MM.1S (cell line): Measurements from ENCODE around the gene USP20.

Experiments used
- EZH2 ChIP-seq: fragments of 300-600 bp; sonication (generic); optimal IDR thresholded peaks from 2 replicates; pipeline ENCODE3; 2017; ENCODE audit warnings: low read depth, mild to moderate bottlenecking, antibody characterized with exemption, low read length, mixed read lengths
- EZH2phosphoT487 ChIP-seq: fragments of 300-600 bp; sonication (generic); IDR thresholded peaks from 2 replicates; pipeline ENCODE4 v1.6.1; 2018; ENCODE audit warnings: antibody characterized with exemption, low read length
- TF ChIP-seq, protein P1 (sequence below): fragments of 300-600 bp; sonication (generic); IDR thresholded peaks from 2 replicates; pipeline ENCODE4 v1.5.1; 2016; ENCODE audit warnings: antibody characterized with exemption, low read length, mixed read lengths

DNA sequence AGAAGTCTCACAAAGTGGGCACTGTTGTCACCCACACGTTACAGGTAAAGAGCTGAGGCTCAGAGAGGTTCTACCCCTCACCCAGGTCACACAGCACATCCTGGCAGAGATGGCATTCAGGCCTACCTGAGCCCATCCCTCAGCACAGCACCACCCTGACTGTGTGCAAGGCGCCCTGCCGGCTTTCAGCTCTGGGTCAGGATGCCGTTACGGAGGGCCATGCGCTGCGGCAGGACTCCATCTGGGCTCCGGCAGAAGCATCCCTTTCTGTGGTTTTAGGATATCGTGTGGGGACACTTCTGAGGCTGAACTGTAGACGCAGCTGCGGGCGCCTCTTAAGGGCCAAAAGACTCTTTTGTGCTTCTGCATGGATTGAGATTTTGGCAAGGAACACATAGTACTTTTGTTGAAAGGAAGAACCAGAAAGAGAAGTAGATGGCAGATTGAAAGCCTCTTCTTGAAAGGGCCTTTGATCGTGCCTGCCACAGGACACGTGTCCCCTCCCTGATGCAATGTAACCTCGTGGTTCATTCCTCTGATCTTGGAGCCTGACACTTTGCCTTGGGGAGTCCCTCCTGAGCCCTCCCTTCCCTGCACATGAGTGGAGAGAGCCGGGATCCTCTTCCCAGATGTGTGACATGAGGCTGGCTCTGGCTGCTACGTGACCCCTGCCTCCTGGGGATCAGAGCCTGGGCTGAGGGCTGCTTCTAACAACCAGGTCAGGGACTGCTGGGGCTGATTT is 31.3 kb downstream of the USP20 start:
- TF ChIP-seq, protein P1, sequence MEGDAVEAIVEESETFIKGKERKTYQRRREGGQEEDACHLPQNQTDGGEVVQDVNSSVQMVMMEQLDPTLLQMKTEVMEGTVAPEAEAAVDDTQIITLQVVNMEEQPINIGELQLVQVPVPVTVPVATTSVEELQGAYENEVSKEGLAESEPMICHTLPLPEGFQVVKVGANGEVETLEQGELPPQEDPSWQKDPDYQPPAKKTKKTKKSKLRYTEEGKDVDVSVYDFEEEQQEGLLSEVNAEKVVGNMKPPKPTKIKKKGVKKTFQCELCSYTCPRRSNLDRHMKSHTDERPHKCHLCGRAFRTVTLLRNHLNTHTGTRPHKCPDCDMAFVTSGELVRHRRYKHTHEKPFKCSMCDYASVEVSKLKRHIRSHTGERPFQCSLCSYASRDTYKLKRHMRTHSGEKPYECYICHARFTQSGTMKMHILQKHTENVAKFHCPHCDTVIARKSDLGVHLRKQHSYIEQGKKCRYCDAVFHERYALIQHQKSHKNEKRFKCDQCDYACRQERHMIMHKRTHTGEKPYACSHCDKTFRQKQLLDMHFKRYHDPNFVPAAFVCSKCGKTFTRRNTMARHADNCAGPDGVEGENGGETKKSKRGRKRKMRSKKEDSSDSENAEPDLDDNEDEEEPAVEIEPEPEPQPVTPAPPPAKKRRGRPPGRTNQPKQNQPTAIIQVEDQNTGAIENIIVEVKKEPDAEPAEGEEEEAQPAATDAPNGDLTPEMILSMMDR, result no peak
- TF ChIP-seq EZH2, result no peak
- TF ChIP-seq EZH2phosphoT487, result no peak
